GM12801 (cell line): ENCODE results near the gene TLR4.

Experiments used
- TF ChIP-seq, protein P1 (sequence below): IDR thresholded peaks from one replicate; pipeline ENCODE4 v1.5.1; 2011; ENCODE audit warnings: control low read depth; ENCODE audit not compliant: insufficient read length; ENCODE audit errors: extremely low read depth

The TLR4 gene

DNA sequence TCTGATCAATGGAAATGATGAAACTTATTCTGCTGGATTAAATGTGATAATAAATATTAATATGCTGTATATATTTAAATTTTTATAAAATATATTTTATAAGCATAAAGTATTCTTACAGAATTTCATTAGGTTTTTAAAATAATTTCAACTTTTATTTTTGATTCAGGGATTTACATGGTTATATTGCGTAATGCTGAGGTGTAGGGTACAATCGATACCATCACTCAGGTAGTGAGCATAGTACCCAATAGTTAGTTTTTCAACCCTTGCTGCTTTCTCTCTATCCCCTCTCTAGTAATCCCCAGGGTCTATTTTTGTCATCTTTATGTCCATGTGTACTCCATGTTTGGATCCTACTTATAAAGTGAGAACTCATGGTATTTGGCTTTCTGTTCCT is 5.7 kb downstream of the TLR4 start:
- TF ChIP-seq, protein P1, sequence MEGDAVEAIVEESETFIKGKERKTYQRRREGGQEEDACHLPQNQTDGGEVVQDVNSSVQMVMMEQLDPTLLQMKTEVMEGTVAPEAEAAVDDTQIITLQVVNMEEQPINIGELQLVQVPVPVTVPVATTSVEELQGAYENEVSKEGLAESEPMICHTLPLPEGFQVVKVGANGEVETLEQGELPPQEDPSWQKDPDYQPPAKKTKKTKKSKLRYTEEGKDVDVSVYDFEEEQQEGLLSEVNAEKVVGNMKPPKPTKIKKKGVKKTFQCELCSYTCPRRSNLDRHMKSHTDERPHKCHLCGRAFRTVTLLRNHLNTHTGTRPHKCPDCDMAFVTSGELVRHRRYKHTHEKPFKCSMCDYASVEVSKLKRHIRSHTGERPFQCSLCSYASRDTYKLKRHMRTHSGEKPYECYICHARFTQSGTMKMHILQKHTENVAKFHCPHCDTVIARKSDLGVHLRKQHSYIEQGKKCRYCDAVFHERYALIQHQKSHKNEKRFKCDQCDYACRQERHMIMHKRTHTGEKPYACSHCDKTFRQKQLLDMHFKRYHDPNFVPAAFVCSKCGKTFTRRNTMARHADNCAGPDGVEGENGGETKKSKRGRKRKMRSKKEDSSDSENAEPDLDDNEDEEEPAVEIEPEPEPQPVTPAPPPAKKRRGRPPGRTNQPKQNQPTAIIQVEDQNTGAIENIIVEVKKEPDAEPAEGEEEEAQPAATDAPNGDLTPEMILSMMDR = no peak

DNA sequence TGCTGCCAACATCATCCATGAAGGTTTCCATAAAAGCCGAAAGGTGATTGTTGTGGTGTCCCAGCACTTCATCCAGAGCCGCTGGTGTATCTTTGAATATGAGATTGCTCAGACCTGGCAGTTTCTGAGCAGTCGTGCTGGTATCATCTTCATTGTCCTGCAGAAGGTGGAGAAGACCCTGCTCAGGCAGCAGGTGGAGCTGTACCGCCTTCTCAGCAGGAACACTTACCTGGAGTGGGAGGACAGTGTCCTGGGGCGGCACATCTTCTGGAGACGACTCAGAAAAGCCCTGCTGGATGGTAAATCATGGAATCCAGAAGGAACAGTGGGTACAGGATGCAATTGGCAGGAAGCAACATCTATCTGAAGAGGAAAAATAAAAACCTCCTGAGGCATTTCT is 10.1 kb downstream of the TLR4 start:
- TF ChIP-seq, protein P1 = no peak

DNA sequence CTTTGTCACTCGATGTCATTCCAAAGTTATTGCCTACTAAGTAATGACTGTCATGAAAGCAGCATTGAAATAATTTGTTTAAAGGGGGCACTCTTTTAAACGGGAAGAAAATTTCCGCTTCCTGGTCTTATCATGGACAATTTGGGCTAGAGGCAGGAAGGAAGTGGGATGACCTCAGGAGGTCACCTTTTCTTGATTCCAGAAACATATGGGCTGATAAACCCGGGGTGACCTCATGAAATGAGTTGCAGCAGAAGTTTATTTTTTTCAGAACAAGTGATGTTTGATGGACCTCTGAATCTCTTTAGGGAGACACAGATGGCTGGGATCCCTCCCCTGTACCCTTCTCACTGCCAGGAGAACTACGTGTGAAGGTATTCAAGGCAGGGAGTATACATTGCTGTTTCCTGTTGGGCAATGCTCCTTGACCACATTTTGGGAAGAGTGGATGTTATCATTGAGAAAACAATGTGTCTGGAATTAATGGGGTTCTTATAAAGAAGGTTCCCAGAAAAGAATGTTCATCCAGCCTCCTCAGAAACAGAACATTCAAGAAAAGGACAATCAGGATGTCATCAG is 11.3 kb downstream of the TLR4 start:
- TF ChIP-seq, protein P1 = no peak

DNA sequence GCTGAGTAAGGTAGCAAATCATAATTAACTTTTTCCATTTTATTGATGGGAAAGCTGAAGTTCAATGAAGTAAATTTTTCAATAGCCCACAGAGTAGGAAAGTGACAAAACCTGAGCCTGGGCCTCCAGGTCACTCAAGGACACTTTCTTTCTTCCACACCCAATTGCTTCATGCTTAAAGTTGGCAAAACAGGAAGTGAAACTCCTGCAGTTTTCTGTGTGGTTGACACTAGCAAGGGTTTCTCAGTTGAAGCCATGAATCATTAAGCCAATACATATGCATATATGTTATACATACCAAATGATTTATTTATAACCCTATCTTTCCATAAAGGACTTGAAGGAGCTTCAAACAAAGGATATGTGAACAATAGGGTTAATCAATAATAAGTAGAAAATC is 13.9 kb downstream of the TLR4 start:
- TF ChIP-seq, protein P1 = no peak

DNA sequence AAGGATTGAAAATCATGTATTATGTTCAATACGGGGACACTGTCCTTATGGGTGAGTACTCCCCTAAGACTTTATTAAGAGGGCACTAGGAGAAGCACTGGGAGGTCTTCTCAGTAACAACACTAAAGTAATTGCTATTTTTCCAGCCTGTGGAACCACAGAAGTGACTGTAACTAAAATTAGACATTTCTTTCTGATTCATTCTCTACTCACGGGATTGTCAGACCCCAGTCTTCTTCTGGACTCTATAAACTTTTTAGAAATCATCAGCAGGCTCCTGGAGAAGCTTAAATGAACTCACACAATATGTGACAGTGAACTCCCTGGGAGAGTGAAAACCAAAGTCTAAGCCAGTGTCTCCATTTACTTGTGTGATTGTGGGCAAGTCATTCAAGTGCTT is 14.5 kb downstream of the TLR4 start:
- TF ChIP-seq, protein P1 = no peak

DNA sequence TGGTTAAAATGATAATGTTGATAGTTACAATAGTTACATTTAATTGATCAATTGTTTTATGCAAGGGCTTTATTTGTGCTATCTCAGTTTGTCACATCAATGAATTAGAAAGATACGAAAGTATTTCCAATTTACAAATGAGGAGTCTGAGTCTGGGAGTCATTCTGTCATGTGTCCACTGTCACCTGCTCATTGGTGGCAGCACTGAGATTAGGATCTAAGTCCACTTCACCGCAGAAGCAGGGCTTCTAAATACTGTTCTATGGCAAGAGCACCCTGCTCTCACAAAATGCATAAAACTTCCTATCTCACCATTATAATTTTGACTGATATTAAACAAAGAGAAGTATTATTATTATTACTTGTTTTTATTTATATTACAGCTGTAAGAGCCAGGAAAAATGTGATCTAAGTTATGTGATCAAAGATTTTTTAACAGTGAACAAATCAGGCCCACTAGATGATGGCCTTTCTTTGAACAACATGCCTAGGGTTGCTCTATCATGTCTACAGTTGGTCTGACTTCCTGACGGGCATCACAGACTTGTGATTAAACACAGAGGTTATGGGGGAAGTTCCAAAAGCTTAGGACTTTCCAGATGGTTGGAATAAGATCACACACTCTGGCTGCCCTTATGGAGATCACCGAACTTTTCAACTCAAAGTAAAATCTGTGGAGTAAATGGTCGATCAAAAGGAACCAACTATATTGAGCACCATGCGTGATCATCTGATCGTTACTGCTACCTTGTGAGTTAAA is 15.1 kb downstream of the TLR4 start:
- TF ChIP-seq, protein P1 = no peak

DNA sequence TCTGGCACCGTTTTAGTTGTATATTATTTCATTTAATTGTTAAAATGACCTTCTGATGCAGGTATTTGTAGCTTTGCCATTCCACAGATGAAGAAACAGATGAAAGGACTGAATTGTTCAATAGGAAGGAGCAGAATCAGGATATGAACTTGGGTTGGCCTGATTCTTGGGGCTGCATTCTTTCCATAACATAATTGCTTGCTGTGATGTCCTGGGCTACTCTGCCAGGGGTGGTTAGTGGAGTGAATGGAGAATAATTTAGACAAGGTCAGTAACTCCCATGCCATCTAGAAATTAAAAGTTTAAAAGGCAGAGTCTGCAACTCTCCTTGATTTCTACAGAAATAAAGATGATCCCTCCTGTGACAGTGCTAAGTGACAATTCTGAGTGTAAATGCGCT is 15.9 kb downstream of the TLR4 start:
- TF ChIP-seq, protein P1 = no peak
